ENCODE measurements around the gene FAM163B. TPM values are rescaled to one million over a fixed set of nuclear protein-coding genes. Genes with fewer than 3 reads are reported as not detected.

Gene FAM163B
- total RNA-seq, 1 donor from 2014 or later, result not detected

GRCh38 chr9:133640160-133640559 lies 31.0 kb upstream of the FAM163B start:
- H3K4me1 Mint-ChIP-seq (ENCODE audit: unreplicated experiment), result peaks cover 7% of the 10 kb centered on the region
- peaks cover 3% of the 10 kb centered on the region for H3K36me3 Mint-ChIP-seq (ENCODE audit: low read depth, unreplicated experiment)
- H3K4me3 Mint-ChIP-seq (ENCODE audit: unreplicated experiment), result no peak overlapping the region
- DNase-seq (ENCODE audit: low spot score), result no peak
- peaks cover 11% of the 10 kb centered on the region for H3K27me3 Mint-ChIP-seq (ENCODE audit: unreplicated experiment)
- no peak for TF ChIP-seq CTCF (IDR thresholded peaks at IDR 0.05; ENCODE audit: unreplicated experiment)
- no peak overlapping the region for H3K27ac Mint-ChIP-seq (ENCODE audit: unreplicated experiment)
- no peaks in the 10 kb centered on the region for H3K9me3 Mint-ChIP-seq (ENCODE audit: unreplicated experiment)

GRCh38 chr9:133639613-133640012 lies 30.4 kb upstream of the FAM163B start:
- H3K4me3 Mint-ChIP-seq (ENCODE audit: unreplicated experiment), result no peak overlapping the region
- peaks cover 11% of the 10 kb centered on the region for H3K27me3 Mint-ChIP-seq (ENCODE audit: unreplicated experiment)
- DNase-seq (ENCODE audit: low spot score), result no peak
- H3K36me3 Mint-ChIP-seq (ENCODE audit: low read depth, unreplicated experiment), result peaks cover 3% of the 10 kb centered on the region
- no peak overlapping the region for H3K27ac Mint-ChIP-seq (ENCODE audit: unreplicated experiment)
- H3K9me3 Mint-ChIP-seq (ENCODE audit: unreplicated experiment), result no peaks in the 10 kb centered on the region
- TF ChIP-seq CTCF (IDR thresholded peaks at IDR 0.05; ENCODE audit: unreplicated experiment), result no peak
- peaks cover 12% of the 10 kb centered on the region for H3K4me1 Mint-ChIP-seq (ENCODE audit: unreplicated experiment)

- Mint-ChIP-seq H3K27ac (ENCODE audit: unreplicated experiment) (no peak overlapping the region), H3K9me3 (ENCODE audit: unreplicated experiment) (no peaks in the 10 kb centered on the region), H3K4me3 (ENCODE audit: unreplicated experiment) (no peak overlapping the region), H3K36me3 (ENCODE audit: low read depth, unreplicated experiment) (peaks cover 3% of the 10 kb centered on the region), H3K27me3 (ENCODE audit: unreplicated experiment) (peaks cover 13% of the 10 kb centered on the region), H3K4me1 (ENCODE audit: unreplicated experiment) (peaks cover 17% of the 10 kb centered on the region)
- no peak for DNase-seq (ENCODE audit: low spot score)
- no peak for TF ChIP-seq CTCF (IDR thresholded peaks at IDR 0.05; ENCODE audit: unreplicated experiment)
These were observed 29.5 kb upstream of the FAM163B start for GRCh38 chr9:133638711-133639110.

- no peak overlapping the region for H3K4me3 Mint-ChIP-seq (ENCODE audit: unreplicated experiment)
- H3K27me3 Mint-ChIP-seq (ENCODE audit: unreplicated experiment), result peaks cover 16% of the 10 kb centered on the region
- H3K4me1 Mint-ChIP-seq (ENCODE audit: unreplicated experiment), result peaks cover 19% of the 10 kb centered on the region
- no peak for DNase-seq (ENCODE audit: low spot score)
- no peaks in the 10 kb centered on the region for H3K9me3 Mint-ChIP-seq (ENCODE audit: unreplicated experiment)
- peaks cover 3% of the 10 kb centered on the region for H3K36me3 Mint-ChIP-seq (ENCODE audit: low read depth, unreplicated experiment)
- TF ChIP-seq CTCF (IDR thresholded peaks at IDR 0.05; ENCODE audit: unreplicated experiment), result no peak
- peak overlapping the region; percentile 13 for H3K27ac Mint-ChIP-seq (ENCODE audit: unreplicated experiment)
These were observed 28.9 kb upstream of the FAM163B start for GRCh38 chr9:133638076-133638475.

GRCh38 chr9:133637451-133638055 lies 28.4 kb upstream of the FAM163B start:
- H3K36me3 Mint-ChIP-seq (ENCODE audit: low read depth, unreplicated experiment), result peaks cover 3% of the 10 kb centered on the region
- no peak overlapping the region for H3K27ac Mint-ChIP-seq (ENCODE audit: unreplicated experiment)
- no peak for TF ChIP-seq CTCF (IDR thresholded peaks at IDR 0.05; ENCODE audit: unreplicated experiment)
- DNase-seq (ENCODE audit: low spot score), result no peak
- no peaks in the 10 kb centered on the region for H3K9me3 Mint-ChIP-seq (ENCODE audit: unreplicated experiment)
- peaks cover 17% of the 10 kb centered on the region for H3K27me3 Mint-ChIP-seq (ENCODE audit: unreplicated experiment)
- no peak overlapping the region for H3K4me3 Mint-ChIP-seq (ENCODE audit: unreplicated experiment)
- H3K4me1 Mint-ChIP-seq (ENCODE audit: unreplicated experiment), result peaks cover 19% of the 10 kb centered on the region

All from endothelial cell (in vitro differentiated cells).